ENCODE data around the gene NPW.

Gene NPW

DNA sequence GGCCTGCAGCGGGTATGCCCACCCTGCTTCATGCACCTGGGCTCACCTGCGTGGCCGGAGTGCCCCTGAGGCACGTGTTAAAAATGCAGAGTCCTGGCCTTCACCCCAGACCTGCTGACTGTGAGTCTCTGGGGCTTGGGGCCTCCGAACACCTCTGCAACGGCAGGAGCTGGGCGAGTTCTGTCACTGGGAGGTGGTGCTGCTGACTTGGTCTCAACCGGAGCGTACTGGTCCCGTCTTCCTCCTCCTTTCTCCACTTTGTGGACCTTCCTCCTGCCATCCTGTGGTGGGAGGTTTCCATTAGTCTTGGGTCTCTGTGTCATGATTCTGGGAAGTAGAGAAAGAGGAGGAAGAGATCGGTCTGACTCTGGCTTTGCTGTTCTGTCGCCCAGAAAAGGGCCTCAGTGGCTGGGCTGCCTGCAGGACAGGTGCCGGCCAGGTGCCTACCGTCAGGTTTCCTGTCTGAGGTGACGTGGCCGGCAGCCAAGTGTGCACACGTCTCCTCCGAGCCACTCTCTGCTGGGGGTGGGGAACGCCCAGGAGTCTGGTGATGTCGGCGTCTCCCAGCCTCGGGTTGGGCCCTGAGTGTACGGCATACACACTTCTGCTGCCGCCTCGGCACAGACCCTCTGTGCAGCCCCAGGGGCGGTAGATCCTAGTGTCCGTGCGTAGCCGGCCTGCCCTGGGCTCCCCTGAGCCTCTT is 35.1 kb downstream of the NPW start:
- no peak for DNase-seq

DNA sequence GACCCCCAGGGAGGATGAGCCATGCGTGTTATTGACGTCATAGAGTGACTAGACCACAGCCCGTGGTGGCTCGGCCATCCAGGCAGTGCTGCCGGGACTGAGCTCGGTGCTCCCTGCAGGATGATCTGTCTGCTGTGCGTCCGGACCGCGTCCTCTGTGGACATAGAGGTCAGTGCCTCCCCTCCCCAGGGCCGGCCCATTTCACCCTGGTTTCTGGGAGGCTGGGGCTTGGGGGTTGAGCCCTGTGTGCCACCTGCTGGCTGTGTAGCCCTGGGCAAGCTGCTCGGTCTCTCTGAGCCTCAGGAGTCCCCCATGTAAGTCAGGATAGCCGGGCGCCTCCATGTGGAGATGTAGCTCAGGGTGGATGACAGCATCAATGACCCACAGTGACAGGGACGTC is 36.5 kb downstream of the NPW start:
- no peak for DNase-seq

DNA sequence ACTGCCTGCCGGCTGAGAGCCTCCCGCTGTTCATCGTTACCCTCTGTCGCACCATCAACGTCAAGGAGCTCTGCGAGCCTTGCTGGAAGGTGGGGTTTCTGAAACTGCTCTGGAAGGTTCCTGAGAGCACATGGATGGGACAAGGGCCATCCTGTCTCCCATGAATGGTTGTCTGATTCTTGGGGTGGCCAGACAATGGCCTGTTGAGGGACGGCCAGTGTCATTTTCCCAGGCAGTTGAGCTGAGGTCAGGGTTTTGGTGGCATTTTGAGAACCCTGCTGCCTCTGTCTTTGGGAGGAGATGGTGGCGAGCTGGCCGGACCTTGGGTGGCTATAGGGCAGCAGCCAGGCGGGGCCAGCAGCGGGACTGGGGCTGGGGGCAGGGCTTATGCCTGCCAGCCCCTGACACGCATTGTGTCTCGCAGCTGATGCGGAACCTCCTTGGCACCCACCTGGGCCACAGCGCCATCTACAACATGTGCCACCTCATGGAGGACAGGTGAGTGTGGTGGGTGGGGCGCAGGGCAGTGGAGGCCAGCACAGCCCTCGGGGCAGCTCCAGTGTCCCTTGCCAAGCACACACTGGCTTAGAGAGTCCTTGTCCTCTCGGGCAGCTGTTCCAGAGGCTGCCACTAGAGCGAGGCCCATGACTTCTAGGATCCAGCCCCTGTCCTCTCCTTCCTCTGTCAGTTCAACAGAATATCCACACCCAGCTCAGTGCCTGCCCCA is 37.3 kb downstream of the NPW start:
- DNase-seq: no peak

DNA sequence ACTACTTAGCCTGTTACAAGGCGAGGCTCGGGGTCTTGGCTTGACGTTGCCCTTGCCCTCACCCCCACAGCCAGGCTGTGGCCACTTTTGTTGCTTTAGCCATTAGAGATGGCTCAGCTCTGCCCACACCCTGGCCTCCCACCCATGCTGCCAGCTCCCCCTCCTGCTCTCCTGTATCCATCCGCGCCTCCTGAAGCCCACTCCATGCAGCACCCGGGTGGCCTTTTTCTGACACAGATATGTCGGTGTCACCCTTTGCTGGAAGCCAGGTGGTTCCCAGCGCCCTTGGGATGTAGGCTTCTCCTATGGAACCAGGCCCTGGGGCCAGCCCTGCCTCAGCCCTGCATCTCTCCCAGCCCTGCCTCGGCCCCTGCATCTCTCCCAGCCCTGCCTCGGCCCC is 37.9 kb downstream of the NPW start:
- DNase-seq: no peak

DNA sequence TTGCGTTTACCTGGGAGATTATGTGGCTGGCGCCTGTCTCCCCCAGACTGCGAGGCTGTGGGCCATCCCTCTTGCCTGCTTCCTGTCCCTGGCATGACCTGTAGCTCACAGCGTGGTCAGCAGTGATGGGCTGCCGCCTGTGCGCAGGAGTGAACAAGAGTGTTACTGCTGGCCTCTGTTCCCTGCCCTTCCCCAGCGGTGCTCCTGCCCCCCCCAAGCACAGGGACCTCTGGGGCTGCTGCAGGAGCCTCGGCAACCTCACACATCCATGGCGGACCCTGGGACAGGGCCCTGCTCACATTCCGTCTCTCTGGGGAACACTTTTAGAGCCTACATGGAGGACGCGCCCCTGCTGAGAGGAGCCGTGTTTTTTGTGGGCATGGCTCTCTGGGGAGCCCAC is 38.8 kb downstream of the NPW start:
- no peak for DNase-seq

DNA sequence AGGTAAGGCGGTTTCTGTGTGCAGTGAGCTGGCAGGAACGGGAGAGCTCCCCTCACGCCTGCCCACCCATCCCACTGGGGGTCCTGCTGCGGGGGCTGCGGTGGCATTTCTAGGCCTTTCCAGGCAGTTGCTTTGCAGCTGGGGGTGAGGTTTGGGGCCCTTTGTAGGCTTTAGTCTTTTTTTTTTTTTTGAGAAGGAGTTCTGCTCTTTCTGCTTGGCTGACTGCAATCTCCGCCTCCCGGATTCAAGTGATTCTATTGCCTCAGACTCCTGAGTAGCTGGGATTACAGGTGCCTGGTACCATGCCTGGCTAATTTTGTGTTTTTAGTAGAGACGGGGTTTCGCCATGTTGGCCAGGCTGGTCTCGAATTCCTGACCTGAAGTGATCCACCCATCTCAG is 39.3 kb downstream of the NPW start:
- DNase-seq: no peak

DNA sequence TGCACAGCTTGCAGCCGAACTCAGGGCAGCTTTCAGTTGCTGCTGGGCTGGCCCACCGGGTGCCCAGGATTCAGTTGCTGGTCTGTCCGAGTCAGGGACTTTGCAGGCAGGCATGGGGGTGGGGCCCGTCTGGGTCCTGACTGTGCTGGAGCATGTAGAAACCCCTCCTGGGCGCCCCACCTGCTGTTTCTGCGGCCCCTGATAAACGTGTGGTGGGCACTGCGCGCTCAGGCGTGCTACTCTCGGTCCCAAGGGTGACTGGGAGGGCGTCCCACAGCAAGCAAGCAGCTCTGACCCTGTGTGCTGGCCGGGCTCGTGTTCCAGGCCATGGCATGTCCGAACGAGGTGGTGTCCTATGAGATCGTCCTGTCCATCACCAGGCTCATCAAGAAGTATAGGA is 40.8 kb downstream of the NPW start:
- no peak for DNase-seq

DNA sequence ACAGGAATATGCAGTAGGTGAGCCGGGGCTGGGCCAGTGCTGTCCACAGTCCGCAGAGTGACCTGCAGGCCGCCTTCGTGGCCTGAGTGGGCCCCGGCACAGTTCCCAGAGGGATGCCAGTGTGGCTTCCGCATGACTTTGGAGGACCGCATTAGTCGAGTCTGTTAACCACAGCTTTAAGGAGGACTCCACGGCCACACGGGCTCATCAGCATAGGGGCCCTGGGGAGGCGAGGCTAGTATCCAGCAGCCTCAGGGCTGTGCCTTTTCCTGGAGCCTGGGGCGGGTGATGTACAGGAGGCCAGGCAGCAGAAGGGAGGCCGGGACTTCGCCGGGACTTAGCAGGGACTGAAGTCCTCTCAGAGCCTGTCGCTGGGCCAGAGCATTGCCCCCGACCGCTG is 41.4 kb downstream of the NPW start:
- DNase-seq: no peak

DNA sequence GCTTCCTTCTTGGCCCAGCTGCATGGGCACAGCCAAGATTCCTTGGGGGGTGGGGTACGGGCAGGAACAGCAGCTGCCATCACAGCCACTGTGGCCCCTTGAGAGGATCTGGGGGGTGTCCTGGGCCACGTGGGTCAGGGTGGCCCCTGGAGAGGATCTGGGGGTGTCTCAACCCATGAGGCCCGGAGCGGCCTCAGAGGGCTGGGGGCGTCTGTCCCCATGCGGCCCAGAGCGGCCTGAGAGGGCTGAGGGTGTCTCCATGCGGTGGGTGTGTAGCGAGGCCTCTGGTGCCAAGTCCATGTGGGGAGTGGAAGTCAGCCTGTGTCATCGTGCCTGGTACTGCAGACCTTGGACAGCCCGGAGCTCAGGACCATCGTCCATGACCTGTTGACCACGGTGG is 41.9 kb downstream of the NPW start:
- no peak for DNase-seq

DNA sequence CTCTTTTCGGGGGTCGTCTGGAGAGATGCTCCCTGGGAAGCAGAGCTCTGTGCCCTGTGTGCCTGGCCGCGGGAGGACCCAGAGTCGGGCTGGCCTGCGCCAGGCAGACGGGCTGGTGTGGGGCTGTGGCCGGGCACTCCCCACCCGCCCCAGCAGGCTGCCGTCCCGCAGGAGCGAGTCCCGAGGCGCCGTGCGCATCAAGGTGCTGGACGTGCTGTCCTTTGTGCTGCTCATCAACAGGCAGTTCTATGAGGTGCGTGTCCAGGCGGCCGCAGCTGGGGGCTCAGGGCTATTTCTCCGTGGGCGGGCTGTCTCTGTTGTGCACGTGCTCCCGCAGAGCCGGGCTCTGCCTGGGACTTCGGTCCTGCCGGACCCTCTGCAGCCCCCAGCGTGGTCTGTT is 43.2 kb downstream of the NPW start:
- DNase-seq: no peak

DNA sequence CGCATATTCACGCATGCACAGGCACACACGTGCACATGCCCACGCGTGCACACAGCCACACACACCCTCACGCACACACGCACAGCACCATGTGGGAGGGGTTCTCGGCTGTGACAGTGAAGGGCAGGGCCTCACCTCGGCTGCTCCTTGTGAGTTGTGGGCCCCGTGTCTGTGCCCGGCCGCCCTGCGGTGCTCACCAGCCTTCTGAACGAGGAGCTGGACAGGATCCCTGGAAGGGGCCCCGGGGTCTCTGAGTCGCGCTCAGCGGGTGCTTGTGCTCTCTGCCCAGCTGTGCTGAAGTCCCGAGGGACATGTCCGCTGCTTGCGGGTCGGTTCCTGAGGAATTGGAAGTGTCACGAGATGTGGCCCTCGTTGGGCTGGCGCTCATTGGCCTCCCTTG is 44.3 kb downstream of the NPW start:
- DNase-seq: no peak

DNA sequence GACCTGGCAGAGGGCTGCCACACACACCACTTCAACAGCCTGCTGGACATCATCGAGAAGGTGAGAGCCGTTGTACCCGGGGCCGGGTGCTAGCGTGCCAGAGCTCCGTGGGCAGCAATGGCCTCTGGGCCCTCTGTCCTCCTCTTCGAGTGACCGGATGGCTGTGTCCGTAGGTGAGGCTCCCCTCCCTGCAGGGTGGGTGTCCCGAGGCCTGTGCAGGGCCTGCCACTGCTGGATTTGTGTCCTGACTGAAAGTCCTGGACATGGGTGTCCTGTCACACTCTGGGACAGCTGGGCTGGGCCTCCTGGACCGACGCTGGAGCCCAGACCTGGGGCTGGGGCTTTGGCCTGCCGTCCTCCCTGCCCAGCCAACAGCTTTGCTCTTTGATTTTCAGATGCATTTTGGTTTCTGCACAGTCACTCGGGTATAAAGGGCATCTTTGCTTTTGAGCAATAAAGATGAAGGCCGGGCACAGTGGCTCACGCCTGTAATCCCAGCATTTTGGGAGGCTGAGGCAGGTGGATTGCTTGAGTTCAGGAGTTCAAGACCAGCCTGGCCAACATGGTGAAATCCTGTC is 44.9 kb downstream of the NPW start:
- no peak for DNase-seq

DNA sequence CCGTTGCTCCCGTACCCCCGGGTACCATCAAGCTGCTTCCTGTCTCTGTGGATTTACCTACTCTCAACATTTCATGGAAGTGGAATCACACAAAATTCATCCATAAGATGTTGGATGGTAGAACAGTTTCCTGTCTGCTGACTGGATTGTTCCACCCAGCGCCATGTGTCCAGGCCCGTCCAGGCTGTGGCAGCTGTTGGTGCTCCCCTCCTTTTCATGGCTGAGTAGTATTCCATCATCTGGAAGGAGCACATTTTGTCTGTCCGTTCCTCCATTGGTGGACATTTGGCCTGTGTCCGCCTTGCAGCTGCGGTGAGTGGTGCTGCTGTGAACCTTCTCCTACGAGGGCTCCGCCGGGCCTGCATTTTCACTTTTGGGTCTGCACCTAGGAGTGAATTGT is 46.6 kb downstream of the NPW start:
- no peak for DNase-seq

All from femur (tissue), 1 donor.